Dedifferentiated amniotic fluid mesenchymal stem cell (primary cell): Measurements from ENCODE around the gene LPXN.

Experiments used
- DNase-seq: peaks from one replicate; pipeline ENCODE4 v3.0.0-alpha.2; 2016; ENCODE audit errors: extremely low spot score

The LPXN gene

GRCh38 chr11:58575377-58576020 is at the start of gene LPXN:
Gene LPXN, minus strand, starts transcription at chr11:58575856. Its CDS starts 84 bp downstream, at chr11:58575772.
- no peak for DNase-seq

GRCh38 chr11:58625086-58625485 is 49.4 kb upstream of the LPXN start:
- DNase-seq: no peak

GRCh38 chr11:58622344-58622743 is 46.7 kb upstream of the LPXN start, which contains the start of gene CNTF:
Gene CNTF, plus strand, starts transcription at chr11:58622665. Its CDS starts 88 bp downstream, at chr11:58622753.
- DNase-seq: no peak

- DNase-seq: no peak
These were observed 46.1 kb upstream of the LPXN start for GRCh38 chr11:58621586-58622262.

GRCh38 chr11:58617976-58618557 is 42.4 kb upstream of the LPXN start:
- DNase-seq: no peak

GRCh38 chr11:58616594-58616993 is 40.9 kb upstream of the LPXN start:
- DNase-seq: peak; percentile 63

- no peak for DNase-seq
These were observed 39.9 kb upstream of the LPXN start for GRCh38 chr11:58615559-58615958.

- DNase-seq: no peak
These were observed 37.6 kb upstream of the LPXN start for GRCh38 chr11:58613228-58613627.

GRCh38 chr11:58609723-58610122 is 34.1 kb upstream of the LPXN start:
- DNase-seq: no peak

- no peak for DNase-seq
These were observed 32.7 kb upstream of the LPXN start for GRCh38 chr11:58608331-58608730.

GRCh38 chr11:58606930-58607714 is 31.5 kb upstream of the LPXN start:
- DNase-seq: no peak

GRCh38 chr11:58600510-58600909 is 24.9 kb upstream of the LPXN start:
- no peak for DNase-seq

GRCh38 chr11:58597486-58598144 is 22.0 kb upstream of the LPXN start:
- DNase-seq: no peak

- DNase-seq: no peak
These were observed 21.0 kb upstream of the LPXN start for GRCh38 chr11:58596621-58597020.

- DNase-seq: no peak
These were observed 19.2 kb upstream of the LPXN start for GRCh38 chr11:58594826-58595225.

- no peak for DNase-seq
These were observed 17.3 kb upstream of the LPXN start for GRCh38 chr11:58592760-58593472.

GRCh38 chr11:58591659-58592058 is 16.0 kb upstream of the LPXN start:
- DNase-seq: no peak

GRCh38 chr11:58586998-58587397 is 11.3 kb upstream of the LPXN start:
- DNase-seq: no peak

GRCh38 chr11:58582437-58582836 is 6.8 kb upstream of the LPXN start:
- DNase-seq: no peak

GRCh38 chr11:58580311-58580710 is 4.7 kb upstream of the LPXN start:
- DNase-seq: no peak
